HCT116 (cell line): Measurements from ENCODE around the gene MPP7.
A peak's percentile ranks its signal among the peaks of the same experiment; 100 is the strongest.

Experiments
- CEBPB ChIP-seq: IDR thresholded peaks from 2 replicates; pipeline ENCODE4 v1.6.1; 2012; ENCODE audit warnings: low read depth
- POLR2A ChIP-seq: IDR thresholded peaks from 2 replicates; pipeline ENCODE4 v1.7.0; 2011; ENCODE audit warnings: borderline replicate concordance; ENCODE audit not compliant: insufficient read depth, insufficient read length; ENCODE audit errors: extremely low read depth
- REST ChIP-seq: IDR thresholded peaks from 2 replicates; pipeline ENCODE4 v1.6.1; 2012; ENCODE audit warnings: low read depth
- ZFX ChIP-seq: fragments of 450-650 bp; IDR thresholded peaks from 2 replicates; pipeline ENCODE4 v1.6.1; 2017
- ZNF274 ChIP-seq: fragments of 200-500 bp; sonication (Bioruptor generic); IDR thresholded peaks from 2 replicates; pipeline ENCODE4 v1.6.1; 2014; ENCODE audit warnings: mild to moderate bottlenecking, low read depth, low read length, inconsistent platforms
- TF ChIP-seq, protein P1 (sequence below), 3 experiments: fragments of 200-600 bp in 1 of 3; sonication (generic) in 1 of 3; IDR thresholded peaks in 2 of 3; conservative IDR thresholded peaks in 1 of 3; 2 replicates each; pipeline ENCODE4 v1.5.1; 2012 to 2017; ENCODE audit warnings: low read depth in 2 of 3, low read length in 2 of 3, antibody characterized with exemption in 1 of 3, borderline replicate concordance in 1 of 3, control low read depth in 1 of 3, mild to moderate bottlenecking in 1 of 3, mixed read lengths in 1 of 3, mixed run types in 1 of 3, moderate library complexity in 1 of 3; ENCODE audit not compliant: insufficient read depth in 1 of 3
- TF ChIP-seq, protein P2 (sequence below): IDR thresholded peaks from 2 replicates; pipeline ENCODE4 v1.6.1; 2011; ENCODE audit warnings: mild to moderate bottlenecking, low read length, moderate library complexity; ENCODE audit not compliant: insufficient replicate concordance; ENCODE audit errors: extremely low read depth

- TF ChIP-seq REST = no peak
- TF ChIP-seq ZFX = no peak
- TF ChIP-seq, protein P1, sequence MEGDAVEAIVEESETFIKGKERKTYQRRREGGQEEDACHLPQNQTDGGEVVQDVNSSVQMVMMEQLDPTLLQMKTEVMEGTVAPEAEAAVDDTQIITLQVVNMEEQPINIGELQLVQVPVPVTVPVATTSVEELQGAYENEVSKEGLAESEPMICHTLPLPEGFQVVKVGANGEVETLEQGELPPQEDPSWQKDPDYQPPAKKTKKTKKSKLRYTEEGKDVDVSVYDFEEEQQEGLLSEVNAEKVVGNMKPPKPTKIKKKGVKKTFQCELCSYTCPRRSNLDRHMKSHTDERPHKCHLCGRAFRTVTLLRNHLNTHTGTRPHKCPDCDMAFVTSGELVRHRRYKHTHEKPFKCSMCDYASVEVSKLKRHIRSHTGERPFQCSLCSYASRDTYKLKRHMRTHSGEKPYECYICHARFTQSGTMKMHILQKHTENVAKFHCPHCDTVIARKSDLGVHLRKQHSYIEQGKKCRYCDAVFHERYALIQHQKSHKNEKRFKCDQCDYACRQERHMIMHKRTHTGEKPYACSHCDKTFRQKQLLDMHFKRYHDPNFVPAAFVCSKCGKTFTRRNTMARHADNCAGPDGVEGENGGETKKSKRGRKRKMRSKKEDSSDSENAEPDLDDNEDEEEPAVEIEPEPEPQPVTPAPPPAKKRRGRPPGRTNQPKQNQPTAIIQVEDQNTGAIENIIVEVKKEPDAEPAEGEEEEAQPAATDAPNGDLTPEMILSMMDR (IDR thresholded peaks at IDR 0.05 in 2 of 3, conservative IDR thresholded peaks at IDR 0.05 in 1 of 3; ENCODE audit: borderline replicate concordance in 1 of 3, insufficient read depth in 1 of 3, low read depth in 2 of 3, low read length in 2 of 3) = peak; percentile 33 to 45 (median 37); a peak in 5 of 6 replicates
- TF ChIP-seq POLR2A = no peak
- TF ChIP-seq ZNF274 = no peak
- TF ChIP-seq CEBPB = no peak
- TF ChIP-seq, protein P2, sequence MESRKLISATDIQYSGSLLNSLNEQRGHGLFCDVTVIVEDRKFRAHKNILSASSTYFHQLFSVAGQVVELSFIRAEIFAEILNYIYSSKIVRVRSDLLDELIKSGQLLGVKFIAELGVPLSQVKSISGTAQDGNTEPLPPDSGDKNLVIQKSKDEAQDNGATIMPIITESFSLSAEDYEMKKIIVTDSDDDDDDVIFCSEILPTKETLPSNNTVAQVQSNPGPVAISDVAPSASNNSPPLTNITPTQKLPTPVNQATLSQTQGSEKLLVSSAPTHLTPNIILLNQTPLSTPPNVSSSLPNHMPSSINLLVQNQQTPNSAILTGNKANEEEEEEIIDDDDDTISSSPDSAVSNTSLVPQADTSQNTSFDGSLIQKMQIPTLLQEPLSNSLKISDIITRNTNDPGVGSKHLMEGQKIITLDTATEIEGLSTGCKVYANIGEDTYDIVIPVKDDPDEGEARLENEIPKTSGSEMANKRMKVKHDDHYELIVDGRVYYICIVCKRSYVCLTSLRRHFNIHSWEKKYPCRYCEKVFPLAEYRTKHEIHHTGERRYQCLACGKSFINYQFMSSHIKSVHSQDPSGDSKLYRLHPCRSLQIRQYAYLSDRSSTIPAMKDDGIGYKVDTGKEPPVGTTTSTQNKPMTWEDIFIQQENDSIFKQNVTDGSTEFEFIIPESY = no peak
Observed at GRCh38 chr10:28300027-28300426, 2.8 kb downstream of the MPP7 start.
